T-helper 1 cell treated with Interleukin-12 subunit alpha and Interleukin-12 subunit beta and Interleukin-4 antibody, amounts not matched to agents 30 ng/mL and 1 ng/mL, for 36 hours (primary cell): Measurements from ENCODE around the gene OR10R2. TPM values are rescaled to one million over a fixed set of nuclear protein-coding genes. Genes with fewer than 3 reads are reported as not detected.

Experiments used
- intact Hi-C: fragments of 100-400 bp; cut with micrococcal nuclease; formaldehyde crosslinking; loops from one replicate; pipeline ENCODE4 v1.15.1; 2024
- total RNA-seq: library from RNA; stranded (reverse); gene quantifications from 2 replicates; pipeline ENCODE4 v1.2.3, GENCODE V29; 2022

OR10R2 gene
- total RNA-seq, 1 donor from 2014 or later, result not detected

DNA sequence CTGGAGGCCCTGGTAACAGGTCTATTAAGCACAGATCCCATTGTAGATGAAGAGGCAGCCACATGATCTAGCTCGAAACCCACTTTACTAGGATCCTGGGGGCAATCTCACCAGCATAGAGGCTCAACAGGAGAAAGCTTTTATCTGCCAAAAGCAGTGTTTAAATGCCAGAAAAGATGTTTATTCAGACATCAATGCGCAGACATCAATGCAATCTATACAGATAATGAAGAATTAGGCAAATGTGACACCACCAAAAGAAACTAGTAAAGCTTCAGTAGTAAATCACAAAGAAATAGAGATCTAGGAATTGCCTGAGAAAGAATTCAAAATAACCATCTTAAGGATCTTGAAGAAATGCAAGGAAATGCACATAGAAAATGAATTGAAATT, 49.6 kb downstream of the OR10R2 start:
- intact Hi-C loops, result no loop called here

DNA sequence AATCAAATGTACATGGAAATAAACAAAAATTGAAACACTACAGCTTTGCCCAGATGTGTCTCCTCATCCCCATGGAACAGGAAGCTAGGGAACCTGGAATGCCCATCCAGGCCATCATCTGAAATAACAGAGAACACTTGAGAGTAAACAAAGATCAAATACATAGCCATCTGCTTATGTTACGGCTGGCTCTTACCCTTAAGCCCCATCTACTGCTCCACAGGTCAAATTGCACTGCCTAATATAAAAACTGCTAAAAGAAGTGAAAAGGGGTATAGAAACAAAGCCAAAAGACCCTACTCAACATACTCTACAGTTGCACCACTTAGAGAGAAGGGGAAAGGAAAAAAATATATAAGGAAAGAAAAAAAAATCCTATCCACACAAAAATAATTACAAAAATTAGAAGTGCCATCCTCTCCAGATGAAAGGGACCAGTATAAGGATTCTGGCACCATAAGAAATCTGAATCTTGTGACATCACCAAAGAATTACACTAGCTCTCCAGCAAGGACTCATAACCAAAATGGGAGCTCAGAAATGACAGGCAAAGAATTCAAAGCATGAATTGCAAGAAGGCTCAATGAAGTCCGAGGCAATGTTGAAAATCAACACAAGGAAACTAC, 55.3 kb downstream of the OR10R2 start:
- intact Hi-C loops, result no loop called here

Other genes with a start within 250 kb of the OR10R2 start
- gene CD1A, start 217.8 kb upstream of the OR10R2 start, total RNA-seq, result 0.12 TPM in 1 of 2 replicates, not detected in the other
- 0.24 and 0.25 TPM in 2 replicates for gene CD1C, start 182.3 kb upstream of the OR10R2 start, total RNA-seq
- not detected in 2 replicates for gene CD1B, start 140.7 kb upstream of the OR10R2 start, total RNA-seq
- not detected in 2 replicates for gene CD1E, start 118.3 kb upstream of the OR10R2 start, total RNA-seq
- gene OR10T2, start 72.8 kb upstream of the OR10R2 start, total RNA-seq, result not detected in 2 replicates
- gene OR10K2, start 46.0 kb upstream of the OR10R2 start, total RNA-seq, result not detected in 2 replicates
- gene OR10K1, start 10.4 kb upstream of the OR10R2 start, total RNA-seq, result not detected in 2 replicates
- not detected in 2 replicates for gene OR6Y1, start 82.2 kb downstream of the OR10R2 start, total RNA-seq
- gene OR6P1, start 98.4 kb downstream of the OR10R2 start, total RNA-seq, result not detected in 2 replicates
- not detected in 2 replicates for gene OR10X1, start 107.7 kb downstream of the OR10R2 start, total RNA-seq
- gene OR10Z1, start 133.0 kb downstream of the OR10R2 start, total RNA-seq, result not detected in 2 replicates
- not detected in 2 replicates for gene SPTA1, start 214.5 kb downstream of the OR10R2 start, total RNA-seq
- not detected in 2 replicates for gene OR6K2, start 228.4 kb downstream of the OR10R2 start, total RNA-seq
- gene OR6K3, start 248.5 kb downstream of the OR10R2 start, total RNA-seq, result not detected in 2 replicates